DMS 273 (cell line): ENCODE data around the gene REX1BD.
A peak's percentile ranks its signal among the peaks of the same experiment; 100 is the strongest.
"Not testable (repeated sequence)": the region's sequence is repeated elsewhere in the genome, so short reads cannot be mapped to it uniquely, and the experiment has no call there.

Experiments
- DNase-seq: peaks from one replicate; lab custom pipeline; 2025; ENCODE audit not compliant: unreplicated experiment; lab: John Stamatoyannopoulos, UW

REX1BD gene

GRCh38 chr19:18576383-18576782, 12.2 kb upstream of the REX1BD start:
- DNase-seq: no peak

- no peak for DNase-seq
These were observed 11.2 kb upstream of the REX1BD start for GRCh38 chr19:18577365-18577914.

GRCh38 chr19:18580311-18580710, 8.3 kb upstream of the REX1BD start:
- no peak for DNase-seq

- no peak for DNase-seq
These were observed 2.3 kb upstream of the REX1BD start for GRCh38 chr19:18586306-18586705.

GRCh38 chr19:18587561-18587960, 1.0 kb upstream of the REX1BD start:
- no peak for DNase-seq

GRCh38 chr19:18587962-18588610, 512 bp upstream of the REX1BD start:
- DNase-seq: no peak

GRCh38 chr19:18589380-18590272, 1.0 kb downstream of the REX1BD start:
- peak; percentile 89 for DNase-seq

- peak; percentile 55 for DNase-seq
These were observed 2.0 kb downstream of the REX1BD start for GRCh38 chr19:18590273-18591272.

GRCh38 chr19:18591735-18592385, 3.3 kb downstream of the REX1BD start:
- peak; percentile 74 for DNase-seq

- DNase-seq: not testable (repeated sequence)
These were observed 4.1 kb downstream of the REX1BD start for GRCh38 chr19:18592732-18593131.

GRCh38 chr19:18593367-18594095, 4.9 kb downstream of the REX1BD start:
- DNase-seq: no peak

- peak; percentile 94 for DNase-seq
These were observed 5.7 kb downstream of the REX1BD start for GRCh38 chr19:18594096-18594823.

GRCh38 chr19:18594824-18595373, 6.3 kb downstream of the REX1BD start:
- no peak for DNase-seq

- no peak for DNase-seq
These were observed 6.9 kb downstream of the REX1BD start for GRCh38 chr19:18595475-18595874.

GRCh38 chr19:18596752-18597157, 8.2 kb downstream of the REX1BD start:
- DNase-seq: no peak

- no peak for DNase-seq
These were observed 9.4 kb downstream of the REX1BD start for GRCh38 chr19:18597809-18598660.

GRCh38 chr19:18599485-18599884, 10.9 kb downstream of the REX1BD start:
- no peak for DNase-seq
